CMK (cell line): Measurements from ENCODE around the gene PDLIM4.

Experiments used
- DNase-seq: peaks from one replicate; pipeline ENCODE4 v3.0.0-alpha.2; 2010; ENCODE audit warnings: low read depth

Gene PDLIM4

GRCh38 chr5:132309679-132310078 lies 52.2 kb downstream of the PDLIM4 start:
- DNase-seq, result no peak

- no peak for DNase-seq
Observed at GRCh38 chr5:132310141-132310834, 52.8 kb downstream of the PDLIM4 start.

- no peak for DNase-seq
Observed at GRCh38 chr5:132313366-132313765, 55.9 kb downstream of the PDLIM4 start.

GRCh38 chr5:132313961-132314432 lies 56.5 kb downstream of the PDLIM4 start:
- peak; percentile 65 for DNase-seq

- DNase-seq, result peak; percentile 32
Observed at GRCh38 chr5:132315529-132316067, 58.1 kb downstream of the PDLIM4 start.

GRCh38 chr5:132319975-132320374 lies 62.5 kb downstream of the PDLIM4 start:
- no peak for DNase-seq

GRCh38 chr5:132321109-132321721 lies 63.7 kb downstream of the PDLIM4 start:
- no peak for DNase-seq

- DNase-seq, result no peak
Observed at GRCh38 chr5:132322266-132322665, 64.8 kb downstream of the PDLIM4 start.
